ENCODE results near the gene LRFN5. TPM values are rescaled to one million over a fixed set of nuclear protein-coding genes. Genes with fewer than 3 reads are reported as not detected.
"Not testable (repeated sequence)": the region's sequence is repeated elsewhere in the genome, so short reads cannot be mapped to it uniquely, and the experiment has no call there.

LRFN5 gene
- total RNA-seq, 1 experiment from 2014 or later: 0.37 TPM

DNA sequence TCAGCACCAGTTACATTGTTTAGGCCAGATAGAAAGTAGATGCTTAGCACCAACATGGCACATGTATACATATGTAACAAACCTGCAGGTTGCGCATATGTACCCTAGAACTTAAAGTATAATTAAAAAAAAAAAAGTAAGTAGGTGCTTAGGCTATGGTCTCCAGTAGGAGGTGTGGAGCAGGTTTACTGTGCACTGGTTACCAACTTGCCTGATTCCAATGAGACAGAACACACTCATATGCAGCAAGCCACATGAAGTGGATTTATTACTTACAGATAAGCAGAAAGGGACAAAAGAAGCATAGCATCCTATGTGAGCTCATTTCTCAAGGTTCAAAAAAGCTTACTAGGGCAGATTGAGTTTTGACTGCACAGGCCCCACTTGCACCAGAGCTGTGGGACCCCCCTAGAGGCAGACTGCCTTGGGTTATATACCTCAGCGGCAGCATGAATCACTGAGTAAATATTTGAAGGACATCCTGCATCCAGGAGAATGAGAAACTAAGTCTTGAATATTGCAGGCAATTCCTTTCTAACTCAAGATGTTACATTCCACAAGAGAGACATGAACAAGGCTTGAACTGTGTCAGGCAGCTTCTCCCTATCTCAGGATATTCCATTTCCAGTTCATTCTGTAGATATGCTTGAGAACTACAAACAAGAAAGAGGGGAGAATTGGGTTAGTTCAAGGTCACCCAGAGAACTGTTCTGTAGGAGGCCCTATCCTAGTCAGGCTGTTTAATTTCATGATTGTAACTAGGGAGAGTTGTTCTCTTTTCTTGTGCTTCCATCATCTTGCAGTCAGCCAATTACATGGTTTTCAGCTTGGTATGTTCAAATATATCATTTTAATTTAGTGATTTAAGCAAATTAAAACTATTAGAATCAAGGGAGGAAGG, 30.1 kb downstream of the LRFN5 start:
- DNase-seq (ENCODE audit: low read depth): peak; percentile 63

DNA sequence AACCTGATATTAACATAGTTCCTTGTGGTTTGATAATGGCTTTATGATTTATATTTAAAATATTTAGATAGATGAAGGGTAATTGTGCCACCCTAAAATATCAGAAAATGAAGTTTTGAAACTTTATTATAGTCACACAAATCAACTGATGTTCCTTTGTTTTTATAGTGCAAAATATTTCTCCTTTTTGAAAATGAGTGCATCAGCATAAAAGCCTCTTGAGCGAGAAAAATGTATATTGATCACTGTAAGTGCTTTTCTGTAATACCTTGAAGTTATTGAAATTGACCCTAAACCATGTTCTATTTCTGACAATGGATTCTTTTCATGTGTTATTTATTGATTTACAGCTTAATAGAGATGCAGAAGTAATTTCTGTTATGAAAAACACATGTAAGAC, 35.0 kb downstream of the LRFN5 start:
- DNase-seq (ENCODE audit: low read depth): no peak

DNA sequence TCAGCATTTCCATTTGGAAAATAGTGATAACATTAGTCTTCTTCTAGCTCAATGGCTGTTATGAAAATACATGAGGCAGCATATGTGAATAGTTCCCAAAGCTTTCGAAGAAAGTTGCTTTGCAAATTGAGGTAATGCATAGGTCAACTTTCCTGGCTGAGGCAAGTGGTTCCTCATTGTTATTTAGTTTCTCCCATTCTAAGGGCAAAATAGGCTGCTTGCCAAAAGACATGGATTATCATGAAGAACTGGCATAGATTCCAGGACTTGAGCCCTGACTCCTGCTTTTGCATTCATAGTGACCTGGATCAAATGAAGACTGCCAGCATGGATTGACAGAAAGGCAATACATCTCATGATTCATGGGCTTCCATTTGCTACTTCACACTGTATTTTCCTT, 35.7 kb downstream of the LRFN5 start:
- no peak for DNase-seq (ENCODE audit: low read depth)

DNA sequence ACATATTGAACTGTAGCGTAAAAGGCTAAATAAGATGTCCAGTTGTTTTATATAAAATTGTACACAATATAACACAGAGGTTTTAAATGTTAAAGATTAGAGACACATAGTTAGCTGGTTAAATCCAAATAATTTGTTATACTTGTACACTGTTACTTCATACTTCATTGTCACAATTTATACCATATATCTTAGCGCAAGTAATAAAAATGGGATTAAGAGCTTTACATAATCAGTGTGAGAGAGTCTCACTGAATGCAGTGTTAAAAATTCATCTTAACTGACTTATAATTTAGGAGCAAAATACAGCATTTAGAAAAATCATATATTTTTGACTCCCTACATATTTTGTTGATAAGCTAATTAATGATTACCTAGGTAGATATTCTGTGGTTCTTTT, 36.1 kb downstream of the LRFN5 start:
- DNase-seq (ENCODE audit: low read depth): no peak

DNA sequence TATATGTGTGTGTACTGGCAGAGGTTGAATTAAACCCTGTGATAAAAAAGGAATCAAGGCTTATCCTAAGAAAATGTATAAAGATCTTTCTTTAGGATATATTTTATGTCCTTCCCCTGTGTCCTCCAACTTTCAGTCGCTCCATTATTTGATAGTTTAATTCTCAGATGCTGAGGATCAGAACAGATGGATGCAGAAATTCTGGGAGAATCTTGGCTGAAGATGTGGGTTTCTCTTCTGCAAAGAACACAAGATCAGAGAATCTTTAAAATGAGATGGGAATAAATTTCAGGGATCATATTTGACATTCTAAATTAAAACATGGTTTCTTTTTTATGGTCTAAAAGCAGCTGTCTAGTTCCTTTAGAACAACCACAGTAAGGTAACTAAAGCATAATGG, 37.9 kb downstream of the LRFN5 start:
- no peak for DNase-seq (ENCODE audit: low read depth)

DNA sequence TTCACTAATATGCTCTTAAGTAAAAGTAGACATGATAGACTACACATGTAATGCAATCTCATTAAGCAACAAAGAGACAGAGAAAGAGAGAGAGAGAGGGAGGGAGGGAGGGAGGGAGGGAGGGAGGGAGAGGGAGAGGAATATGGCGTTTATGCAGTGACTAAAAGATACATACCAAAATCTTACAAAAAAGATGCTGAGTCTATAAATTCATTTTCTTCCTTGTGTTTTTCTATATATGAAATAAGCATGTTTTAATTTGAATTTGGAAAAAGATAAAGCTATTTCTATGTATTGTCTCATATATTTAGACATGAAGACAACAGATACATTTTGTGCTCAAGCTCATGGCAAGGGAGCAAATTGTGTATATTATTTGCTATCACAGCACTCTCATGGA, 44.1 kb downstream of the LRFN5 start:
- no peak for DNase-seq (ENCODE audit: low read depth)

- no peak for DNase-seq (ENCODE audit: low read depth)
Observed at GRCh38 chr14:41654196-41654595, 47.5 kb downstream of the LRFN5 start.

GRCh38 chr14:41662780-41663472, 56.2 kb downstream of the LRFN5 start:
- no peak for DNase-seq (ENCODE audit: low read depth)

- peak; percentile 6 for DNase-seq (ENCODE audit: low read depth)
Observed at GRCh38 chr14:41663473-41663850, 56.8 kb downstream of the LRFN5 start.

- DNase-seq (ENCODE audit: low read depth): no peak
Observed at GRCh38 chr14:41666301-41666700, 59.6 kb downstream of the LRFN5 start.

DNA sequence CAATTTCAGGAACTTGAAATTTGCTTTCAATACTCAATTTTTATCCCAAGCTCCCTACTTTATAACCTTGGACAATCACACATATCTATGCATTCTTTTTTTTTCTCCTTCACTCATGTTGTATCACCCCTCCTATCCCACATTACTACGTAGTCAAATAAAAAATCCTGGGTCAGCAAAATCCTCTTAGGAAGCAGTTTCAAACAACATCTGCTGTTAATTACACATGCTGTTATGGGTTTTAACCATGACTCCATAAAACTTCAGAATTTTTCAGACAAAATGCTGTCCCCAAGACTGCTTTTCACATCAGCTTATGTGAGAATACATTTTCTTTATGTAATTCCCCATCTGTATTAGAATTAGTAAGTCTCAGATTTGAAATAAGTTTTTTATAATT, 61.7 kb downstream of the LRFN5 start:
- no peak for DNase-seq (ENCODE audit: low read depth)

DNA sequence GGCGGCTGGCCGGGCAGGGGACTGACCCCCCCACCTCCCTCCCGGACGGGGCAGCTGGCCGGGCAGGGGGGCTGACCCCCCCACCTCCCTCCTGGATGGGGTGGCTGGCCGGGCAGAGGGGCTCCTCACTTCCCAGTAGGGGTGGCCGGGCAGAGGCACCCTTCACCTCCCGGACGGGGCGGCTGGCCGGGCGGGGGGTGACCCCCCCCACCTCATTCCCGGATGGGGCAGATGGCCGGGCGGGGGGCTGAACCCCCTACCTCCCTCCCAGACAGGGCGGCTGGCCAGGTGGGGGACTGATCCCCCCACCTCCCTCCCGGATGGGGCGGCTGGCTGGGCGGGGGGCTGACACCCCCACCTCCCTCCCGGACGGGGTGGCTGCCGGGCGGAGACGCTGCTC, 66.9 kb downstream of the LRFN5 start:
- DNase-seq (ENCODE audit: low read depth): not testable (repeated sequence)

DNA sequence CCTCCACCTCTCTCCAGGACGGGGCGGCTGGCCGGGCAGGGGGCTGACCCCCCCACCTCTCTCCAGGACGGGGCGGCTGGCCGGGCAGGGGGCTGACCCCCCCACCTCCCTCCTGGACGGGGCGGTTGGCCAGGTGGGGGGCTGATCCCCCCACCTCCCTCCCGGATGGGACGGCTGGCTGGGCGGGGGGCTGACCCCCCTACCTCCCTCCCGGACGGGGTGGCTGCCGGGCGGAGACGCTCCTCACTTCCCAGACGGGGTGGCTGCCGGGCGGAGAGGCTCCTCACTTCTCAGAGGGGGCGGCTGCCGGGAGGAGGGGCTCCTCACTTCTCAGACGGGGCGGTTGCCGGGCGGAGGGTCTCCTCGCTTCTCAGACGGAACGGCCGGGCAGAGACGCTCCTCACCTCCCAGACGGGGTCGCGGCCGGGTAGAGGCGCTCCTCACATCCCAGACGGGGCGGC, 67.9 kb downstream of the LRFN5 start:
- not testable (repeated sequence) for DNase-seq (ENCODE audit: low read depth)

GRCh38 chr14:41699486-41699885, 92.8 kb downstream of the LRFN5 start:
- no peak for DNase-seq (ENCODE audit: low read depth)

DNA sequence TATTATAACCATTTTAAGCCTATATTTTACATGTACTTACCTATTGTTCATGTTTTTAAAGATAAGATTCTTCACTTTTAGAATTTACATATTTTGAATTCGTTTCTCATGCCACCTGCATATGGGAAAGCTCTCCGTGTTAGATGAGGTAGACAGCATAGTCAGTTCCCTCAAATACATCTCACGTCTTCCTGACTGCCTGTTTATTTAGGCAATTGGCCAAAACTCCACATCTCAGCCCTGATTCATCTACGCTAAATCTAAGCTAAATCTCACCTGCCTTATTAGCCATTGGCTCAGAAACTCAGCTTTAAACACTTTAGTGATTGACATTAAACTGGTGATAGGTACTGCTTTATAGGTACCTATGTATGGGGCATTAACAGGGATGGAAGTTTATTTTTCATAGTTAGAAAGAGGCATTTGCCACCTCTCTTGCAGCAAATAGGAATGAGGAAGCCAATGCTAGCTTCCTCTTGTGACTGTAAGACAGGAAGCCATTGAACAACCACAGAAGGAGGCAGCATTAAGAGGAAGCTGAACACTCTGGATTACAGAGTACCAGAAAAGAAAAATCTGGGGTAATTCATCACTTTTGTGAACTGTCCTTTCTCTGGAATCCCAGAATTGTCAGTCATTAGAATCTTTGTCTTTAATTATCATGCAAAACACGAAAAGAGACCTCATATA, 111.9 kb downstream of the LRFN5 start:
- DNase-seq (ENCODE audit: low read depth): peak; percentile 13

DNA sequence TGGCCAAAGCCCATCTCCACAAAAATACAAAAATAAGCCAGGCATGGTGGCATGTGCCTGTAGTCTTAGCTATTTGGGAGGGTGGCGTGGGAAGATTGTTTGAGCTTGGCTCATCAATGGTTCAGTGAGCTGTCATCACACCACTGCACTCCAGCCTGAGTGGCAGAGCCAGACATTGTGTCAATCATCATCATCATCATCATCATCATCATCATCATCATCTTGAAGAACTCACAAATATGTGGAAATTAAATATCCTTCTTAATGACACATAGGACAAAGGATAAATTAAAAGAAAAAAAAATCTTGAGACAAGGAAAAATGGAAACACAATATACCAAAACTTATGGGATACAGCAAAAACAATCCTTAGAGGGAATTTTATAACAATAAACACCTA, 132.5 kb downstream of the LRFN5 start:
- no peak for DNase-seq (ENCODE audit: low read depth)

GRCh38 chr14:41743140-41743539, 136.5 kb downstream of the LRFN5 start:
- no peak for DNase-seq (ENCODE audit: low read depth)

GRCh38 chr14:41749429-41749828, 142.8 kb downstream of the LRFN5 start:
- peak; percentile 63 for DNase-seq (ENCODE audit: low read depth)

DNA sequence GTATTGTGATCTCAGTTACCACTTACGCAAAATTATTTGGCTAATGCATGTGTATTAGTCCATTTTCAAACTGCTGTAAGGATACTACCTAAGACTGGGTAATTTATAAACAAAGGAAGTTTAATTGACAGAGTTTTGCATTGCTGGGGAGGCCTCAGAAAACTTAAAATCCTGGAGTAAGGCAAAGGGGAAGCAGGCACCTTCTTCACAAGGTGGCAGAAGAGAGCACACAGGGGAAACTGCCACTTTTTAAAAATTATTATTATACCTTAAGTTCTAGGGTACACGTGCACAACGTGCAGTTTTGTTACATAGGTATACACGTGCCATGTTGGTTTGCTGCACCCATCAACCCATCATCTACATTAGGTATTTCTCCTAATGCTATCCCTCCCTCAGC, 143.9 kb downstream of the LRFN5 start:
- not testable (repeated sequence) for DNase-seq (ENCODE audit: low read depth)

DNA sequence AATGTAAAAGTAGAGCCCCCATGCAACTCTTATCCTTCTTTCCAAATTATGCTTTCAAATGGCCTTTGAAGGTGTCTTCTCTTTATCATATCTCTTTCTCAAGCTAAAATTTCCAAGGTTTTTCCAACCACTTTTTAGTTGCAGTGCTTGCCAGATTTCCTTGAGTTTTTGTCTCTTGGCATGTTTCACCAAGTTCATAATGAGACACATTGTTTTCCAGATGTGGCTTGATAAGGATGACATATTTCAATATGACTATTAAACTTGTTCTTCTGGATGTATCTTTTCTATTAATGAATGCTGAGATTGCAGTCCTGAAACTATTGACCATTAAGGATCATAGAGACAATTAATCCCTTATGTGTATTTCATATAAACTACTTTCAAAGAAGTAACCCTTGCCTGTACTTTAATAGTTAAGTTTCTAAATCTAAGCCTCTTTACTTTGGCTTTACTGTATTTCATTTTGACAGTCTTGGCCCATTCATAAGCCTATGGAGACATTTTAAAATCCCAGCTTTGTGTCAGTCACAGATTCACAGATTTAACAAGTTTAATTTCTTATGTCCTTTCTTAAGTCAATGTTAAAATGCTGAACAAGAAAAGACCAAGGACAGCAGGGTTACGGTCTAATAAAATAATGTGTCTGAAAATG, 151.5 kb downstream of the LRFN5 start:
- DNase-seq (ENCODE audit: low read depth): no peak

- DNase-seq (ENCODE audit: low read depth): no peak
Observed at GRCh38 chr14:41761204-41761603, 154.5 kb downstream of the LRFN5 start.

- DNase-seq (ENCODE audit: low read depth): no peak
Observed at GRCh38 chr14:41766772-41767171, 160.1 kb downstream of the LRFN5 start.
